ENCODE data around the gene CMPK1. TPM values are rescaled to one million over a fixed set of nuclear protein-coding genes. Genes with fewer than 3 reads are reported as not detected.
A peak's percentile ranks its signal among the peaks of the same experiment; 100 is the strongest.
"Not testable (repeated sequence)": the region's sequence is repeated elsewhere in the genome, so short reads cannot be mapped to it uniquely, and the experiment has no call there.

The CMPK1 gene
- total RNA-seq, 6 experiments from 2014 or later, result 118 to 141 (median 131) TPM

DNA sequence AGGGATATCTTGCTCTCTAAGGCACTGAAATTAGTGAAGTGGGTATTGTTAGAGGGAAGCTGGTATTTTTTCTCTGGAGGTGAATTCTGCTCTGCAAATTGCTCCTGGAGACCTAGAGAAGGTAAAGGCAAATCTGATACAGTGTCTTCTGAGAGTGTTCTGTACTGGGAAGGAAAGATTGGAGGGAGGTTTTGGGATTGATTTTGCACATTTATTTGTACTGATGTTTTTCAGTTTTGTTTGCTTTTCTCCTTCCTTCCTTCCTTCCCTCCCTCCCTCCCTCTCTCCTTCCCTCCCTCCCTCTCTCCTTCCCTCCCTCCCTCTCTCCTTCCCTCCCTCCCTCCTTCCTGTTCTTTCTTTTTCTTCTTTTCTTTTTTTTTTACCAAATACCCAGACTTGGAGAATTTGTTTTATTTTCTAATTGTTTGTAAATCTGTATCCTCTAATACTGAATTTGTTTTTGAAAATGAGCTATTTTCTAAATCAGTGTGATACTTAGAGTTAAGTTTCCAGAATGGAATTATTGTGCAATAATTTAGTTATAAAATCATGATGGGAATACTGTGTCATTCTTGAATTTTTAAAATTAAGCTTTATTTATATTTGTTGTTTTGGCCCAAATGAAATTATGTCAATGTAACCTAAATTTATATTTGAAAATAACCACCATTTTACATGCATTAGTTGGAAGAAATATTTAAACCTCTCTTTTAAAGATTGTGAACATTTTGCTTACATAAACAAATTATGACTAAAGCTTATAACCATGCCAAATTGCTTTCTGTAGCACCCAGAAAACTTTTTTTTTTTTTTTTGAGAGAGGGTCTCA, 4.9 kb downstream of the CMPK1 start:
- Mint-ChIP-seq H3K27ac (peak overlapping the region; percentile 42), H3K4me3 (no peak overlapping the region), H3K9me3 (no peaks in the 10 kb centered on the region), H3K36me3 (ENCODE audit: low read depth) (peaks cover 20% of the 10 kb centered on the region), H3K4me1 (ENCODE audit: low read depth) (peaks cover 32% of the 10 kb centered on the region), H3K27me3 (ENCODE audit: insufficient read depth) (peaks cover 4% of the 10 kb centered on the region)
- TF ChIP-seq, protein P1, sequence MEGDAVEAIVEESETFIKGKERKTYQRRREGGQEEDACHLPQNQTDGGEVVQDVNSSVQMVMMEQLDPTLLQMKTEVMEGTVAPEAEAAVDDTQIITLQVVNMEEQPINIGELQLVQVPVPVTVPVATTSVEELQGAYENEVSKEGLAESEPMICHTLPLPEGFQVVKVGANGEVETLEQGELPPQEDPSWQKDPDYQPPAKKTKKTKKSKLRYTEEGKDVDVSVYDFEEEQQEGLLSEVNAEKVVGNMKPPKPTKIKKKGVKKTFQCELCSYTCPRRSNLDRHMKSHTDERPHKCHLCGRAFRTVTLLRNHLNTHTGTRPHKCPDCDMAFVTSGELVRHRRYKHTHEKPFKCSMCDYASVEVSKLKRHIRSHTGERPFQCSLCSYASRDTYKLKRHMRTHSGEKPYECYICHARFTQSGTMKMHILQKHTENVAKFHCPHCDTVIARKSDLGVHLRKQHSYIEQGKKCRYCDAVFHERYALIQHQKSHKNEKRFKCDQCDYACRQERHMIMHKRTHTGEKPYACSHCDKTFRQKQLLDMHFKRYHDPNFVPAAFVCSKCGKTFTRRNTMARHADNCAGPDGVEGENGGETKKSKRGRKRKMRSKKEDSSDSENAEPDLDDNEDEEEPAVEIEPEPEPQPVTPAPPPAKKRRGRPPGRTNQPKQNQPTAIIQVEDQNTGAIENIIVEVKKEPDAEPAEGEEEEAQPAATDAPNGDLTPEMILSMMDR (IDR thresholded peaks at IDR 0.05), result no peak
- DNase-seq, result no peak

DNA sequence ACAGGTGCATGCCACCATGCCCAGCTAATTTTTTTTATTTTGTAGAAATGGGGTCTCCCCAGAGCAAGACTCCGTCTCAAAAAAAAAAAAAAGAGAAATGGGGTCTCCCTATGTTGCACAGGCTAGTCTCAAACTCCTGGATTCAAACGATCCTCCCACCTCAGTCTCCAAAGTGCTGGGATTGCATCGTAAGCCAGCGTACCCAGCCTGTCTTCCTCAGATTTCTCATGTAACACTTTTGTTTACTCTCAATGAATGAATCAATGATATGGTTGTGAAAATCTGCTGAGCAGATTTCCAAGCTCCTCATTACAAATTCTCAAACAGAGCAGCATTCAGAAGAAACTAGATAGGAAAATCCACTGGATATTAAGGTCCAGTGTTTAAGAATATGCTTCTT, 6.6 kb downstream of the CMPK1 start:
- H3K4me1 Mint-ChIP-seq (ENCODE audit: low read depth), result peaks cover 36% of the 10 kb centered on the region
- peaks cover 2% of the 10 kb centered on the region for H3K27me3 Mint-ChIP-seq (ENCODE audit: insufficient read depth)
- no peak for DNase-seq
- no peak overlapping the region for H3K4me3 Mint-ChIP-seq
- H3K36me3 Mint-ChIP-seq (ENCODE audit: low read depth), result peaks cover 14% of the 10 kb centered on the region
- H3K27ac Mint-ChIP-seq, result no peak overlapping the region; the same call in 1 of the 2 replicates
- no peaks in the 10 kb centered on the region for H3K9me3 Mint-ChIP-seq
- TF ChIP-seq, protein P1 (IDR thresholded peaks at IDR 0.05), result no peak

DNA sequence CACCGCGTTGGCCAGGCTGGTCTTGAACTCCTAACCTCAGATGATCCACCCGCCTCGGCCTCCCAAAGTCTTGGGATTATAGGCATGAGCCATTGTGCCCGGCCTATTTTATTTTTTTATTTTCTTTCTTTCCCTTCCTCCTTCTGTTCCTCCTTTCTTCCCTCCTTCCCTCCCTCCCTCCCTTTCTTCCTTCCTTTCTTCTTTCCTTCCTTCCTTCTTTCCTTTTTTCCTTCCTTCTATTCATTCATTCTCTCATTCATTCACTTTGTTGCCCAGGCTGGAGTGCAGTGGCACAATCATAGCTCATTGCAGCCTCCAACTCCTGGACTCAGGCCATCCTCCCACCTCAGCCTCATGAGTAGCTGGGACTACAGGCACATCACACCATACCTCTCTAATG, 13.4 kb downstream of the CMPK1 start:
- H3K36me3 Mint-ChIP-seq (ENCODE audit: low read depth), result peaks cover 12% of the 10 kb centered on the region
- not testable (repeated sequence) for H3K9me3 Mint-ChIP-seq; H3K27ac Mint-ChIP-seq; DNase-seq; H3K27me3 Mint-ChIP-seq (ENCODE audit: insufficient read depth); H3K4me3 Mint-ChIP-seq
- peaks cover 39% of the 10 kb centered on the region for H3K4me1 Mint-ChIP-seq (ENCODE audit: low read depth)

DNA sequence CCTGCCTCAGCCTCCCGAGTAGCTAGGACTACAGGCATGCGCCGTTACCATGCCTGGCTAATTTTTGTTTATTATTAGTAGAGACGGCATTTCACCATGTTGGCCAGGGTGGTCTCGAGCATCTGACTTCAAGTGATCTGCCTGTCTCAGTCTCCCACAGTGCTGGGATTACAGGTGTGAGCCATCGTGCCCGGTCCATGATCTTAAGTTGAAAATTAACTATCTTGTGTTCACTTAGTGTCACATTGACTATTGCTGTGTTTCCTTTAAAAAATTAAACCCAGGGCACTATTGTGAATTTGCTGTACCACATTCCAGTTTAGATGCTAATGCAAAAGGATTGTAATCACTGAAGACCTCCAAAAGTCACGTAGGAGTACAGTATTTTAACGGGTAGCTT, 14.1 kb downstream of the CMPK1 start:
- no peaks in the 10 kb centered on the region for H3K9me3 Mint-ChIP-seq
- H3K27ac Mint-ChIP-seq, result peak overlapping the region; percentile 31; the same call in 1 of the 2 replicates
- no peak for DNase-seq
- peaks cover 39% of the 10 kb centered on the region for H3K4me1 Mint-ChIP-seq (ENCODE audit: low read depth)
- TF ChIP-seq, protein P1 (IDR thresholded peaks at IDR 0.05), result no peak
- no peaks in the 10 kb centered on the region for H3K27me3 Mint-ChIP-seq (ENCODE audit: insufficient read depth)
- peaks cover 12% of the 10 kb centered on the region for H3K36me3 Mint-ChIP-seq (ENCODE audit: low read depth)
- no peak overlapping the region for H3K4me3 Mint-ChIP-seq

DNA sequence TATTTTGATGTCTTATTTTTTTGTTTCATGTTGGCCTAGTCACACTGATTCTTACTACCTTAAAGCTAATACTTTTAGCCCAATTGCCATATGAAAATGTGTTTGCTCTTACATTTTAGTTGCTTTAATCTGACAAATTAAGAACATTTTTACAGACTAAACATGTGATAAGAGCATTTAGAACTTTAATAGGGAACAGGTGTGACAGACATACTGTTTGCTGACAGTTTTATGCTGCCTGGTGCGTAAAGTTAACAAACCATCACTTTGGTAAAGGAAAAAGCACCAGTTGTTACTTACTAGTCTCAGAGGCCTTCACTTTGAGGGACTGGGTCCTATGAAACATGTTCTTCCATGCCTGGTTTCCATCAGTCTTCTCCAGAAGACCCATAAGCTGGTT, 14.7 kb downstream of the CMPK1 start:
- H3K4me1 Mint-ChIP-seq (ENCODE audit: low read depth), result peaks cover 39% of the 10 kb centered on the region
- H3K9me3 Mint-ChIP-seq, result no peaks in the 10 kb centered on the region
- no peak overlapping the region for H3K4me3 Mint-ChIP-seq
- H3K36me3 Mint-ChIP-seq (ENCODE audit: low read depth), result peaks cover 12% of the 10 kb centered on the region
- no peaks in the 10 kb centered on the region for H3K27me3 Mint-ChIP-seq (ENCODE audit: insufficient read depth)
- no peak overlapping the region for H3K27ac Mint-ChIP-seq
- no peak for DNase-seq
- TF ChIP-seq, protein P1 (IDR thresholded peaks at IDR 0.05), result no peak

DNA sequence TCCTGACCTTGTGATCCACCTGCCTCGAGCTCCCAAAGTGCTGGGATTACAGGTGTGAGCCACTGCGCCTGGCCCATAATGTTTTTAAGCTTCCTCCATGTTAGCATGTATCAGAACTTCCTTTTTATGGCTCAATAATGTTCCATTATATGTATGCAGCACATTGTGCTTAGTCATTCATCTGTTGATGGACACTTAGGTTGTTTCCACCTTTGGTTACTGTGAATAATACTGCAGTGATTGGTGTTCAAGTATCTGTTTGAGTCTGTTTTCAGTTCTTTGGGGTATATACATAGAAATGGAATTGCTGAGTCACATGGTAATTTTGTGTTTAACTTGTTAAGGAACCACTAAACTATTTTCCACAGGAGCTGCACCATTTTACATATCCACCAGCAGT, 17.7 kb downstream of the CMPK1 start:
- TF ChIP-seq, protein P1 (IDR thresholded peaks at IDR 0.05), result no peak
- Mint-ChIP-seq H3K27me3 (ENCODE audit: insufficient read depth) (no peaks in the 10 kb centered on the region), H3K27ac (peak overlapping the region; percentile 93), H3K36me3 (ENCODE audit: low read depth) (peaks cover 12% of the 10 kb centered on the region), H3K9me3 (no peaks in the 10 kb centered on the region), H3K4me1 (ENCODE audit: low read depth) (peaks cover 30% of the 10 kb centered on the region), H3K4me3 (no peak overlapping the region)
- peak; percentile 72 for DNase-seq

Data from HFFc6 (cell line).